HCT116 (cell line): ENCODE measurements around the gene MMP26. TPM values are rescaled to one million over a fixed set of nuclear protein-coding genes. Genes with fewer than 3 reads are reported as not detected.

Source experiments
- ATAC-seq: fragments of 200-7000 bp; cut with Tn5 transposase; 2 replicates; pipeline ENCODE4 v1.9.1; 2020; ENCODE audit warnings: mild to moderate bottlenecking, moderate library complexity
- Bru-seq: library from RNA; stranded (reverse); fragments of 400-500 nt; gene quantifications from one replicate; lab custom pipeline; 2021; lab: Mats Ljungman, UMichigan
- BruChase-seq, 2 experiments: library from RNA; stranded (reverse); fragments of 400-500 nt; gene quantifications; one replicate each; lab custom pipeline; 2021; lab: Mats Ljungman, UMichigan
- BruUV-seq: library from RNA; stranded (reverse); fragments of 400-500 nt; replicated peaks from 2 replicates; lab custom pipeline; 2021; lab: Mats Ljungman, UMichigan
- CTCF ChIA-PET: fragments of 300-600 bp; sonication (Branson Sonifier 250); formaldehyde crosslinking; loops from one replicate; lab custom pipeline; 2021; ENCODE audit warnings: antibody characterized with exemption; lab: Charles Lee
- POLR2A ChIA-PET: fragments of 300-600, 350-600 bp; sonication (Branson Sonifier 250); formaldehyde crosslinking; loops from one replicate; lab custom pipeline; 2021; ENCODE audit warnings: antibody characterized with exemption; lab: Charles Lee
- RAD21 ChIA-PET, 2 experiments: fragments of 300-600 bp; sonication (Branson Sonifier 250); formaldehyde crosslinking; loops; one replicate each; lab custom pipeline; 2023; ENCODE audit warnings: low total read pairs in 2 of 2; ENCODE audit not compliant: uncharacterized antibody in 2 of 2, unreplicated experiment in 2 of 2, low non-redundant PET in 1 of 2; lab: Charles Lee
- DNase-seq: peaks from one replicate; pipeline ENCODE4 v3.0.0-alpha.2; 2010; ENCODE audit warnings: low read depth, low spot score
- H2AFZ ChIP-seq: fragments of 200-600 bp; shearing (Covaris generic), sonication (generic); 2 replicates; pipeline ENCODE4 v1.6.1; 2017; ENCODE audit warnings: low read depth, mixed run types, mixed read lengths, antibody characterized with exemption, low read length; ENCODE audit not compliant: poor library complexity, severe bottlenecking
- H3K27ac ChIP-seq: 2 replicates; pipeline ENCODE4 v1.5.1; 2012; ENCODE audit warnings: low read depth, low read length
- H3K27me3 ChIP-seq: fragments of 200-600 bp; sonication (generic); 2 replicates; pipeline ENCODE4 v1.6.1; 2016; ENCODE audit warnings: mixed run types, low read length, mixed read lengths; ENCODE audit not compliant: insufficient read depth
- H3K36me3 ChIP-seq, 2 experiments: fragments of 200-500 bp in 1 of 2; fragments of 200-600 bp in 1 of 2; sonication (Bioruptor generic) in 1 of 2; sonication (generic) in 1 of 2; 2 replicates each; pipeline versions ENCODE4 v1.5.1 to v1.6.1; 2014 to 2016; ENCODE audit warnings: low read length in 2 of 2, inconsistent platforms in 1 of 2, mixed read lengths in 1 of 2, mixed run types in 1 of 2; ENCODE audit not compliant: insufficient read depth in 2 of 2, control insufficient read depth in 1 of 2
- H3K4me1 ChIP-seq, 2 experiments: fragments of 200-600 bp in 1 of 2; sonication (generic) in 1 of 2; 2 replicates each; pipeline versions ENCODE4 v1.5.1 to v1.6.1; 2012 to 2017; ENCODE audit warnings: low read length in 2 of 2, inconsistent platforms in 1 of 2, mild to moderate bottlenecking in 1 of 2, mixed read lengths in 1 of 2, mixed run types in 1 of 2, moderate library complexity in 1 of 2; ENCODE audit not compliant: insufficient read depth in 2 of 2, control insufficient read depth in 1 of 2
- H3K4me2 ChIP-seq: fragments of 200-600 bp; sonication (generic); 2 replicates; pipeline ENCODE4 v1.6.1; 2017; ENCODE audit warnings: mixed run types, low read length, mixed read lengths
- H3K4me3 ChIP-seq, 2 experiments: fragments of 200-600 bp in 1 of 2; sonication (generic) in 1 of 2; replicated peaks in 1 of 2; 2 replicates each; pipeline ENCODE4 v1.5.1; 2011 to 2016; ENCODE audit warnings: low read length in 2 of 2, control low read depth in 1 of 2, low read depth in 1 of 2, mild to moderate bottlenecking in 1 of 2, mixed read lengths in 1 of 2, mixed run types in 1 of 2
- H3K79me2 ChIP-seq: fragments of 200-600 bp; sonication (generic); 2 replicates; pipeline ENCODE4 v1.6.1; 2017; ENCODE audit warnings: mild to moderate bottlenecking, mixed run types, low read length, moderate library complexity, mixed read lengths; ENCODE audit not compliant: insufficient read depth
- H3K9ac ChIP-seq: fragments of 200-600 bp; sonication (generic); 2 replicates; pipeline ENCODE4 v1.6.1; 2016; ENCODE audit warnings: low read length, mixed read lengths
- H3K9me2 ChIP-seq: fragments of 200-600 bp; sonication (generic), shearing (Covaris generic); 2 replicates; pipeline ENCODE4 v1.6.1; 2017; ENCODE audit warnings: mixed run types, mild to moderate bottlenecking, moderate library complexity; ENCODE audit not compliant: insufficient read depth
- H3K9me3 ChIP-seq, 2 experiments: fragments of 200-500 bp in 1 of 2; fragments of 200-600 bp in 1 of 2; sonication (Bioruptor generic) in 1 of 2; sonication (generic) in 1 of 2; 2 replicates each; pipeline ENCODE4 v1.6.1; 2014 to 2017; ENCODE audit warnings: low read length in 2 of 2, mixed read lengths in 2 of 2, inconsistent platforms in 1 of 2, low read depth in 1 of 2, mild to moderate bottlenecking in 1 of 2, mixed run types in 1 of 2, moderate library complexity in 1 of 2; ENCODE audit not compliant: control insufficient read depth in 1 of 2, insufficient read depth in 1 of 2
- H4K20me1 ChIP-seq: fragments of 200-600 bp; sonication (generic), shearing (Covaris generic); 2 replicates; pipeline ENCODE4 v1.6.1; 2017; ENCODE audit warnings: mixed run types, mild to moderate bottlenecking, moderate library complexity; ENCODE audit not compliant: insufficient read depth
- CBX3 ChIP-seq: IDR thresholded peaks from 2 replicates; pipeline ENCODE4 v1.6.1; 2012; ENCODE audit warnings: low read depth
- CEBPB ChIP-seq: IDR thresholded peaks from 2 replicates; pipeline ENCODE4 v1.6.1; 2012; ENCODE audit warnings: low read depth
- EGR1 ChIP-seq: IDR thresholded peaks from 2 replicates; pipeline ENCODE4 v1.6.1; 2012; ENCODE audit warnings: low read depth
- ELF1 ChIP-seq: IDR thresholded peaks from 2 replicates; pipeline ENCODE4 v1.6.1; 2012; ENCODE audit warnings: low read depth, borderline replicate concordance
- POLR2AphosphoS5 ChIP-seq: IDR thresholded peaks from 2 replicates; pipeline ENCODE4 v1.6.1; 2011; ENCODE audit warnings: mild to moderate bottlenecking, low read depth, low read length, moderate library complexity
- RAD21 ChIP-seq: IDR thresholded peaks from 2 replicates; pipeline ENCODE4 v1.6.1; 2012; ENCODE audit warnings: low read depth, mild to moderate bottlenecking
- SIN3A ChIP-seq: IDR thresholded peaks from 2 replicates; pipeline ENCODE4 v1.6.1; 2012; ENCODE audit warnings: low read depth
- SP1 ChIP-seq: IDR thresholded peaks from 2 replicates; pipeline ENCODE4 v1.6.1; 2012; ENCODE audit warnings: low read depth
- SRF ChIP-seq: IDR thresholded peaks from 2 replicates; pipeline ENCODE4 v1.6.1; 2012; ENCODE audit warnings: low read depth
- ZNF274 ChIP-seq: fragments of 200-500 bp; sonication (Bioruptor generic); IDR thresholded peaks from 2 replicates; pipeline ENCODE4 v1.6.1; 2014; ENCODE audit warnings: mild to moderate bottlenecking, low read depth, low read length, inconsistent platforms
- intact Hi-C: fragments of 100-400 bp; cut with micrococcal nuclease; formaldehyde crosslinking; loops from 2 replicates; pipeline ENCODE4 v1.10.0; 2022
- long read RNA-seq: library from polyadenylated mRNA; unstranded; transcript quantifications from one replicate; pipeline ENCODE4 v2.0.0, GENCODE V29; 2021; ENCODE audit not compliant: unreplicated experiment
- polyA plus RNA-seq: library from polyadenylated mRNA; unstranded; fragments of >200 nt; gene quantifications from 2 replicates; pipeline ENCODE4 v1.2.1, GENCODE V29; 2012; ENCODE audit warnings: missing spikeins
- total RNA-seq: library from RNA; stranded (reverse); gene quantifications from one replicate; pipeline ENCODE4 v1.2.1, GENCODE V29; 2021; ENCODE audit not compliant: unreplicated experiment
- TF ChIP-seq, protein P1 (sequence below), 3 experiments: fragments of 200-600 bp in 1 of 3; sonication (generic) in 1 of 3; IDR thresholded peaks in 2 of 3; conservative IDR thresholded peaks in 1 of 3; 2 replicates each; pipeline ENCODE4 v1.5.1; 2012 to 2017; ENCODE audit warnings: low read depth in 2 of 3, low read length in 2 of 3, antibody characterized with exemption in 1 of 3, borderline replicate concordance in 1 of 3, control low read depth in 1 of 3, mild to moderate bottlenecking in 1 of 3, mixed read lengths in 1 of 3, mixed run types in 1 of 3, moderate library complexity in 1 of 3; ENCODE audit not compliant: insufficient read depth in 1 of 3
- TF ChIP-seq, protein P2 (sequence below): IDR thresholded peaks from 2 replicates; pipeline ENCODE4 v1.6.1; 2011; ENCODE audit warnings: mild to moderate bottlenecking, low read length, moderate library complexity; ENCODE audit not compliant: insufficient replicate concordance; ENCODE audit errors: extremely low read depth
- TF ChIP-seq, protein P3 (sequence below): IDR thresholded peaks from 2 replicates; pipeline ENCODE4 v1.6.1; 2012

Gene MMP26
- total RNA-seq (not detected), Bru-seq, nascent RNA (not detected), BruChase-seq, experiment 1, labeled RNA remaining after a 6-hour chase (not detected), BruChase-seq, experiment 2, labeled RNA remaining after a 2-hour chase (not detected)
- not detected in 2 replicates for polyA plus RNA-seq
- long read RNA-seq = 0 reads

DNA sequence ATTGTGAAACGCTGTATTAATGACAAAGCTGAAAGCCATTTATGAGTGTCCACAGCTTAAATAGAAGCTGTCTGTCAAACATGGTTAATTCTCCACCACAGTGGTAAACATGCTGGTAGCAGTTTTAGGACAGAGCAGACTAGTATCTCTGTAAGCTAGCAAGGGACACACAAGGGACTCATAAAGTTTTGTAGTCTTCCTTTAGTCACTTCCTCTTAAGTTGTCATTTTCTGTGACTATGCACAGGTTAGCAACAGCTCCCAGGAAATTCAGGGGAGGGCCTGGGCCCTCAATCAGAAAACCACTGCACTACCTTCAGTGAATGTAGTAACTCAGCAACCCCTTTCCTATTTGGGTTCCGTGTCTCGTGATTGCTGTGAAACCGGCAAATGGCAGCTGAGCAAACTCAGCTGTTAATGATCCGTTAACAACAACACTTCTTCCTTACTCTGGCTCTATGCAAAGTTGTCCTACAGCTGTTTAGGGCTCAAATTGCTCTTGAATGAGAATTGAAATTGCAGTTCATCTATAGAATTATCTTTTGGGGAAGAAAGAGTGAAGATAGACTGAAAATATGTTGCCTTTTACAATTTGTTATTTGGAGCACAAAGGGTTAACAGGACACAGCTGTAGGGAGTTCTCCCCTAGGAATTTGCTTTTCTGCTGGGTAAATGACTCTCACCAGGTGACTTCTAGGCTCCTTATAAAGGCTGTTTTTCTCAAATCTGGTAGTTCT lies at the start of gene MMP26:
TSS of gene MMP26 (plus strand) at position 731 of the 736 bp plus-strand sequence.
- CTCF ChIA-PET = no interaction called here

DNA sequence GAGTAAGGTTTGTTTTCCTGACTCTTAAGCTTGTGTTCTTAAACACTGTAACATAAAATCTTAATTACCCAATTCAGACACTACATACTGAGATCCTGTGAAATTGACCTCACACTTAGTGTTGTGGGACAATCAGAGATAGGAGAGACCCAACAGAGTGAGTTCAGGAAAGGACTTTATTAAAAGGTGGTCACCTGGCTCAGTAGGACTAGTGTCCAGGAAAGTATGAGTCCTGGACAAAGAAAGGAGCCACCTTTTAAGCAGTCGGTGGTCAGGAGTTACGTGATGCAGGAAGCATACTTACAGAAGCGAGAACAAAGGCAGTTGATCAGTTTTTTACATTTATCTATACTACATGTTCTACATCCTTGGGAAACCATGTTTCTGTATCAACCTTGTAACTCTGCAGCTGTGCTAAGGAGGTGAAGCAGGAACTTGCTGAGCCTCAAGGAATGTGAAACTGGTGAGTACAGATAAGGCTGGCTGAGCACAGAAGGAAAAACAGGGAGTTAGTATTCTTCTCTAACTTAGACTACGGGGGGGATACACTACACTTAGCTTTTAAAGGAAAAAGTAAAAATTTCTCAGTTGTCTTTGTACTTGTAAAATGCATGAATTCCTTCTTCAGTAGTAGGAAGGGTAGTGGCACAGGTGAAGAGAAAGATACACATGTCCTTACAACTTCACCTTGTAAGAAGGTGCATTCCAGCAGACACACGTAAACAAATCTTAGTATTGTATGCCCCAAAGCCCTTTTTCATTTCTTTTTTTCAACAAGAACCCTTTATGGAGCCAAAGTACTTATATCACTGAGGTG lies 45.7 kb upstream of the MMP26 start:
- Histone ChIP-seq H4K20me1 (no peaks in the 10 kb centered on the region), H3K27ac (no peak overlapping the region), H3K27me3 (peaks cover 76% of the 10 kb centered on the region), H3K9me2 (no peaks in the 10 kb centered on the region), H3K9me3 (no peaks in the 10 kb centered on the region), H3K36me3 (no peaks in the 10 kb centered on the region), H3K4me3 (no peak overlapping the region), H3K79me2 (no peaks in the 10 kb centered on the region), H3K4me2 (no peak overlapping the region), H3K4me1 (no peaks in the 10 kb centered on the region), H2AFZ (no peak overlapping the region), H3K9ac (no peak overlapping the region)
- intact Hi-C loops = no loop called here
- ATAC-seq (no peak), DNase-seq (no peak)
- ChIA-PET RAD21 (no interaction called here), CTCF (interaction anchor here (1.7 kb wide), 1 partner anchor 23 kb away, joined by 4 read pairs; no protein-coding TSS in a partner anchor), POLR2A (no interaction called here)
- BruUV-seq = no TSS peak
- TF ChIP-seq, protein P1, sequence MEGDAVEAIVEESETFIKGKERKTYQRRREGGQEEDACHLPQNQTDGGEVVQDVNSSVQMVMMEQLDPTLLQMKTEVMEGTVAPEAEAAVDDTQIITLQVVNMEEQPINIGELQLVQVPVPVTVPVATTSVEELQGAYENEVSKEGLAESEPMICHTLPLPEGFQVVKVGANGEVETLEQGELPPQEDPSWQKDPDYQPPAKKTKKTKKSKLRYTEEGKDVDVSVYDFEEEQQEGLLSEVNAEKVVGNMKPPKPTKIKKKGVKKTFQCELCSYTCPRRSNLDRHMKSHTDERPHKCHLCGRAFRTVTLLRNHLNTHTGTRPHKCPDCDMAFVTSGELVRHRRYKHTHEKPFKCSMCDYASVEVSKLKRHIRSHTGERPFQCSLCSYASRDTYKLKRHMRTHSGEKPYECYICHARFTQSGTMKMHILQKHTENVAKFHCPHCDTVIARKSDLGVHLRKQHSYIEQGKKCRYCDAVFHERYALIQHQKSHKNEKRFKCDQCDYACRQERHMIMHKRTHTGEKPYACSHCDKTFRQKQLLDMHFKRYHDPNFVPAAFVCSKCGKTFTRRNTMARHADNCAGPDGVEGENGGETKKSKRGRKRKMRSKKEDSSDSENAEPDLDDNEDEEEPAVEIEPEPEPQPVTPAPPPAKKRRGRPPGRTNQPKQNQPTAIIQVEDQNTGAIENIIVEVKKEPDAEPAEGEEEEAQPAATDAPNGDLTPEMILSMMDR (IDR thresholded peaks at IDR 0.05 in 2 of 3, conservative IDR thresholded peaks at IDR 0.05 in 1 of 3; ENCODE audit: borderline replicate concordance in 1 of 3, insufficient read depth in 1 of 3, low read depth in 2 of 3, low read length in 2 of 3) = no peak
- TF ChIP-seq ELF1 = no peak
- no peak for TF ChIP-seq CBX3
- no peak for TF ChIP-seq POLR2AphosphoS5
- TF ChIP-seq SRF = no peak
- TF ChIP-seq CEBPB = no peak
- TF ChIP-seq EGR1 = no peak
- no peak for TF ChIP-seq SP1
- no peak for TF ChIP-seq ZNF274
- TF ChIP-seq RAD21 = no peak
- TF ChIP-seq, protein P2, sequence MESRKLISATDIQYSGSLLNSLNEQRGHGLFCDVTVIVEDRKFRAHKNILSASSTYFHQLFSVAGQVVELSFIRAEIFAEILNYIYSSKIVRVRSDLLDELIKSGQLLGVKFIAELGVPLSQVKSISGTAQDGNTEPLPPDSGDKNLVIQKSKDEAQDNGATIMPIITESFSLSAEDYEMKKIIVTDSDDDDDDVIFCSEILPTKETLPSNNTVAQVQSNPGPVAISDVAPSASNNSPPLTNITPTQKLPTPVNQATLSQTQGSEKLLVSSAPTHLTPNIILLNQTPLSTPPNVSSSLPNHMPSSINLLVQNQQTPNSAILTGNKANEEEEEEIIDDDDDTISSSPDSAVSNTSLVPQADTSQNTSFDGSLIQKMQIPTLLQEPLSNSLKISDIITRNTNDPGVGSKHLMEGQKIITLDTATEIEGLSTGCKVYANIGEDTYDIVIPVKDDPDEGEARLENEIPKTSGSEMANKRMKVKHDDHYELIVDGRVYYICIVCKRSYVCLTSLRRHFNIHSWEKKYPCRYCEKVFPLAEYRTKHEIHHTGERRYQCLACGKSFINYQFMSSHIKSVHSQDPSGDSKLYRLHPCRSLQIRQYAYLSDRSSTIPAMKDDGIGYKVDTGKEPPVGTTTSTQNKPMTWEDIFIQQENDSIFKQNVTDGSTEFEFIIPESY = no peak
- TF ChIP-seq, protein P3, sequence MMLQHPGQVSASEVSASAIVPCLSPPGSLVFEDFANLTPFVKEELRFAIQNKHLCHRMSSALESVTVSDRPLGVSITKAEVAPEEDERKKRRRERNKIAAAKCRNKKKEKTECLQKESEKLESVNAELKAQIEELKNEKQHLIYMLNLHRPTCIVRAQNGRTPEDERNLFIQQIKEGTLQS = no peak
- TF ChIP-seq SIN3A = no peak

More for the DNA sequence above, at the start of gene MMP26:
- H3K9me3 ChIP-seq = no peaks in the 10 kb centered on the region
- BruUV-seq = no TSS peak
- no peak within 1 kb of the TSS for H2AFZ ChIP-seq
- ChIA-PET POLR2A (no interaction called here), RAD21 (no interaction called here)
- H3K27me3 ChIP-seq = peaks cover 63% of the 10 kb centered on the region
- no peak within 1 kb of the TSS for H3K4me3 ChIP-seq
- no peaks in the 10 kb centered on the region for H4K20me1 ChIP-seq
- no peaks in the 10 kb centered on the region for H3K36me3 ChIP-seq
- no peak within 1 kb of the TSS for H3K27ac ChIP-seq
- DNase-seq = no peak
- intact Hi-C loops = no loop called here
- no peak within 1 kb of the TSS for H3K4me2 ChIP-seq
- no peaks in the 10 kb centered on the region for H3K79me2 ChIP-seq
- no peak for TF ChIP-seq SIN3A
- H3K9me2 ChIP-seq = no peaks in the 10 kb centered on the region
- no peak within 1 kb of the TSS for H3K9ac ChIP-seq
- no peak for ATAC-seq
- H3K4me1 ChIP-seq = no peaks in the 10 kb centered on the region
